Naive B cell (primary cell): ENCODE measurements around the gene ZNF777. TPM values are rescaled to one million over a fixed set of nuclear protein-coding genes. Genes with fewer than 3 reads are reported as not detected.
"Not testable (repeated sequence)": the region's sequence is repeated elsewhere in the genome, so short reads cannot be mapped to it uniquely, and the experiment has no call there.

Source experiments
- ATAC-seq, 2 donors: fragments of 150-1000 bp; cut with Tn5 transposase; 2 replicates each; pipeline ENCODE4 v1.10.0; 2021; ENCODE audit warnings: low read depth in 2 of 2, mild to moderate bottlenecking in 2 of 2, moderate library complexity in 2 of 2
- DNase-seq: peaks from one replicate; pipeline ENCODE4 v3.0.0; 2022
- H3K27ac Mint-ChIP-seq, 6 donors: one replicate each; pipeline ENCODE4 v1.8.0; 2020 to 2022; ENCODE audit warnings: mild to moderate bottlenecking in 6 of 6, mixed read lengths in 6 of 6, moderate library complexity in 5 of 6, inconsistent platforms in 2 of 6
- H3K27me3 Mint-ChIP-seq, 3 donors: one replicate each; pipeline ENCODE4 v1.8.0; 2021 to 2022; ENCODE audit warnings: mixed read lengths in 3 of 3, mild to moderate bottlenecking in 1 of 3
- H3K36me3 Mint-ChIP-seq, 2 donors: one replicate each; pipeline ENCODE4 v1.8.0; 2020 to 2022; ENCODE audit warnings: mixed read lengths in 2 of 2, inconsistent platforms in 1 of 2, mild to moderate bottlenecking in 1 of 2
- H3K4me1 Mint-ChIP-seq, 3 donors: one replicate each; pipeline ENCODE4 v1.8.0; 2020 to 2022; ENCODE audit warnings: mixed read lengths in 3 of 3, inconsistent platforms in 1 of 3, mild to moderate bottlenecking in 1 of 3, moderate library complexity in 1 of 3
- H3K4me3 Mint-ChIP-seq, 8 donors: one replicate each; pipeline ENCODE4 v1.8.0; 2020 to 2022; ENCODE audit warnings: mild to moderate bottlenecking in 8 of 8, mixed read lengths in 8 of 8, moderate library complexity in 8 of 8, inconsistent platforms in 2 of 8
- H3K9me3 Mint-ChIP-seq, 7 donors: one replicate each; pipeline ENCODE4 v1.8.0; 2020 to 2022; ENCODE audit warnings: mixed read lengths in 7 of 7, mild to moderate bottlenecking in 5 of 7, inconsistent platforms in 2 of 7, moderate library complexity in 1 of 7
- polyA plus RNA-seq, 6 donors: library from polyadenylated mRNA; unstranded; fragments of 300-500 nt; fragmentation: Illumina TruSeq; gene quantifications; one replicate each; pipeline ENCODE4 v1.2.3, GENCODE V29; 2021; ENCODE audit warnings: low read depth in 6 of 6

ZNF777 gene
- polyA plus RNA-seq, 6 donors from 2014 or later, result 0.28 to 2.4 (median 1.3) TPM

DNA sequence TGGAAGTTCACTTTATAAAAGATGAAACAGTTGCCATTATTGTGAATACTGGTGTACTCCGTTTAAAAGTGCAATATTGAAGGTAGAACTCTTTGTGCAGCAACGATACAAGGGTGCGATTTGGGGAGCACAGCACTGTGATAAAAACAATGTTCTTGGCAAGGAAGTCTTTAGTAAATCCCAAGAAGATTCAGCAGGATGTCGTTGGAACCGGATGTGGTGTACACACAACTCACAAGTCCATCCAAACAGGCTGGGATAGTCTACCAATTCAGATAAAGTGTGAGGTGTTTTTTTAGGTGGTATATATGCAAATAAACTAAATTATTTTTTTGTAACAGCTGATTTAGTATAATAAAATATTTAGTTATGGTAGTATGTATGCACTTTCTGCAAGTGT is 46.7 kb downstream of the ZNF777 start:
- H3K36me3 Mint-ChIP-seq, result no peaks in the 10 kb centered on the region
- no peak overlapping the region for H3K27ac Mint-ChIP-seq
- peaks cover 10 to 57% (median 35%) of the 10 kb centered on the region in 3 donors for H3K27me3 Mint-ChIP-seq
- peaks cover 4 to 7% (median 4%) of the 10 kb centered on the region in 3 donors for H3K4me1 Mint-ChIP-seq
- DNase-seq (no peak), ATAC-seq (no peak)
- peak overlapping the region in 1 of 8 donors; percentile 95 for H3K4me3 Mint-ChIP-seq
- peaks cover 3 to 7% (median 5%) of the 10 kb centered on the region in 7 donors for H3K9me3 Mint-ChIP-seq

DNA sequence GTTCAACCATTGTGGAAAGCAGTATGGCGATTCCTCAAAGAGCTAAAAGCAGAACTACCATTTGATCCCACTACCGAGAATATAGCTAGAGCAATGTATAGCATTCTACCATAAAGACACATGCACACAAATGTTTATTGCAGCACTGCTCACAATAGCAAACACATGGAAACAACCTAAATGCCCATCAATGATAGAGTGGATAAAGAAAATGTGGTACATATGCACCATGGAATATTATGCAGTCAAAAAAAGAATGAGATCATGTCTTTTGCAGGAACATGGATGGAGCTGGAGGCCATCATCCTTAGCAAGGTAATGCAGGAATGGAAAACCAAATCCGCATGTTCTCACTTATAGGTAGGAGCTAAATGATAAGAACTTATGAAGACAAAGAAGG is 47.8 kb downstream of the ZNF777 start:
- H3K4me1 Mint-ChIP-seq, ATAC-seq, H3K36me3 Mint-ChIP-seq, DNase-seq, H3K9me3 Mint-ChIP-seq, H3K27ac Mint-ChIP-seq, H3K4me3 Mint-ChIP-seq: not testable (repeated sequence)
- H3K27me3 Mint-ChIP-seq, result peaks cover 10 to 67% (median 35%) of the 10 kb centered on the region in 3 donors

DNA sequence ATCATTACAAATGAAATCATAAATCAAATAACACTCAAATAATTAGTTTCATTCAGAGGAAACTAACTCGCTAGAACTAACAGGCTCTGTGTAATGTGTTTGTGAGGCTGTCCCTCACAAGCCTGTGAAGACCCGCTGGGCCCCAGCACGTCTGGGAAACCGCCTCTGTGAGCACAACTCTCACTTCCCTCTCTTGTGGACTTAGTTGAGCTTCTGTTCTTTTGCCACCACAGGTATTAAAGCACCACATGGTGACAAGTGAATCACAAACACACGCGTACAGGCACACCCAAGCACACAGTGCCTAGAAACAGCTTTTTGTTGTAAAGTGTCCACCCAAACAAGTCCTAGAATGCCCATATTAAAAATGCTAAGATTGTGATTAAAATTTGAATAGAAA is 51.0 kb downstream of the ZNF777 start:
- Mint-ChIP-seq H3K4me1 (peaks cover 0 to 4% (median 0%) of the 10 kb centered on the region in 3 donors), H3K9me3 (peaks cover 0 to 7% (median 3%) of the 10 kb centered on the region in 7 donors), H3K27ac (peak overlapping the region in 1 of 6 donors; percentile 26), H3K36me3 (no peaks in the 10 kb centered on the region), H3K4me3 (no peak overlapping the region), H3K27me3 (peaks cover 5 to 56% (median 27%) of the 10 kb centered on the region in 3 donors)
- no peak for DNase-seq
- ATAC-seq, result peak; percentile 39 to 57

DNA sequence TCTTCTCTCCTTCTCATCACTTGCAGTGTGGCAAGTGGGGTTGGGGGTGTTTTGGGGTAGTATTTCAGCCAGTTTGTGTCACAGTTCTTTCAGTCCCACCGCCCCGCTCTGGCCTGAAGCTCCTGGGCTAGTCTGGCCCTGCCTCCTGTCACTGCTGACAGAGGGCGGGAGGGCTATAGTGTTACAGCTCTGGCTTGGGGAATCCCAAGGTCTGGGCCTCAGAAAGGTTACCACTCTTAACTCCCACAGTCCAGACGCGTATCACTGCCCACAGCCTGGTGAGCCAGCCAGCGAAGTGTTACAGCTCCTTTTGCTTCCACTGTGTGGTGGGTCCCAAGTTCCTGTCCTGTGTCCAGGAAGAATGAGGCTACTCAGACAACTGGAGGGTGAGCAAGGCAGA is 56.0 kb downstream of the ZNF777 start:
- ATAC-seq, result no peak
- no peaks in the 10 kb centered on the region for H3K4me1 Mint-ChIP-seq
- DNase-seq, result no peak
- H3K27me3 Mint-ChIP-seq, result peaks cover 0 to 33% (median 22%) of the 10 kb centered on the region in 3 donors
- H3K36me3 Mint-ChIP-seq, result no peaks in the 10 kb centered on the region
- H3K4me3 Mint-ChIP-seq, result no peak overlapping the region
- no peak overlapping the region for H3K27ac Mint-ChIP-seq
- H3K9me3 Mint-ChIP-seq, result no peaks in the 10 kb centered on the region

DNA sequence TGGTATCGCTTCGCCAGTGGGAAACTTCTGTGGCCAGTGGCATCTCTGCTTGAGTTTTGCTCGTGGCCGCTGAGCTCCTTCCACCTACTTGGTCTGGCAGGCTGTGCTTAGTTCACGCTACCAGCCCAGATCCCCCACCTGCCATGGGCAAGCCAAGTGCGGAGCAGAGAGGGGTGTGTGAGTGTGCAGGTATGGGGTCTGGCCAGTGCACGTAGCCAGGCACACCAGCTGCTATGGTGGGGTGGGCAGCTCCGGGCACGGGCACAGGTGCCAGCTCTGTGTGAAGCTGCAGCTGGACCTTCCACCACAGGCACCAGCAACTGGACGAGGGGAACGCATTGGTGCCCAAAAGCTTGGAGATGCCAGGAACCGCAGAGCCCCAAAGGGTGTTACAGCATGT is 56.5 kb downstream of the ZNF777 start:
- Mint-ChIP-seq H3K27me3 (peaks cover 0 to 34% (median 22%) of the 10 kb centered on the region in 3 donors), H3K36me3 (no peaks in the 10 kb centered on the region), H3K4me1 (no peaks in the 10 kb centered on the region), H3K4me3 (no peak overlapping the region), H3K27ac (peak overlapping the region in 2 of 6 donors; percentile 5 to 75), H3K9me3 (no peaks in the 10 kb centered on the region)
- no peak for ATAC-seq
- DNase-seq, result no peak

DNA sequence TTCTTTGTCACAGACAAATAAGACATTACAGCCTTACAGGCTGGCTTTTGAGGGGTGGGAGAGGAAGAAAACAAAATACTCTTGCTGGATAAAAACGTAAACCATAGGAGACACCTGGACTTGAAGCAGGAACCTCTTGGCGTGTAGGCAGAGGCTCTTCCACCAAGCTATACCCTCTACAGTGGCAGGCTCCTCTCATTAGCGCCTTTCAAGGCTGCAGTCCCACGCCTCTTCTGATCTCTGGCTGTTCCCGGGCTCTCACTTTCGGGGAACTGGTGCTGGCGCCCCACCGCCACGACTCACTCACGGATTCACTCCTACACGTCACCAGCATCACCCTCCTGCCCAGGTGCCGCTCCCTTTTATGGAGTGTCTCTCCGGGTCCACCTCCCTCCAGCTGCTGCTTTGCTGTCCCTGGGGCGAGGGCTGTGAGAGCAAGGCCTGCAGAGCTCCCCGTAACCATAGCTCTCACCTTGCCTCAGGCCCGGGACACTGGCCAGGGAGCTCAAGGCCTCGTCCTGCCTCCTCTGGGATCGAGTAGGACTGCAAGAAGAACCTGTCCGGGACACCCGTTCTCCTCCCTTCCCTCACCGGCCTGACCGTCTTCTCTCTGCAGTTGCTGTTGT is 62.6 kb downstream of the ZNF777 start:
- Mint-ChIP-seq H3K27ac (no peak overlapping the region), H3K27me3 (peaks cover 37 to 58% (median 51%) of the 10 kb centered on the region in 3 donors), H3K9me3 (peaks cover 5 to 17% (median 10%) of the 10 kb centered on the region in 7 donors), H3K4me1 (no peaks in the 10 kb centered on the region), H3K36me3 (peaks cover 4 to 9% of the 10 kb centered on the region in 2 donors), H3K4me3 (no peak overlapping the region)
- no peak for DNase-seq
- no peak for ATAC-seq

DNA sequence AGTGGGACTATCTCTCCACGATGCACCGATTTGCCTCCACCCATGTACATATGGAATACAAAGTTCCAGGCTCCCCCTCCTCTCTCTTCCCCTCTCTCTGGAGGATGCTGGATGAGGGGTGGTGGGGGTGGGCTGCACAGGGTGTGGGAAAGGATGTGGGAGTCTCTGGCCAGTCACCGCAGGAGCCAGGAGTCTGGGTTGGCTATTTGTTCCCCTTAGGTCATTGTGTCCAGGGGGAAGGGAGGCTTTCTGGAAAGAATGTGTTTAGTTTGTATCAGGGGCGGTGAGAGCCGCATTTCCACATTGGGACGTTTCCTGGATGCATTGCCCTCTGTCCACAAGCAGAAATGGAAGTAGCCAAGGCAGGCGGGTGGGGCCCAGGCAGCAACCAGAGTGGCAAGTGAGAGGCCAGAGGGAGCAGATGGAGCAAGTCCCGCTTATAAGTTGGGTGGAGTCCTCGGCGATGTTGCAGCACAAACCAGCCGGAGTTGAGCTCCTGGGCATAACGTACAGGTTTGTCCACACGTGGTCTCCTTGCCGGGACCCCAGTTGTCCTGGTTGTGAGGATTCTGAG is 63.3 kb downstream of the ZNF777 start:
- no peak for ATAC-seq
- peaks cover 40 to 53% (median 51%) of the 10 kb centered on the region in 3 donors for H3K27me3 Mint-ChIP-seq

DNA sequence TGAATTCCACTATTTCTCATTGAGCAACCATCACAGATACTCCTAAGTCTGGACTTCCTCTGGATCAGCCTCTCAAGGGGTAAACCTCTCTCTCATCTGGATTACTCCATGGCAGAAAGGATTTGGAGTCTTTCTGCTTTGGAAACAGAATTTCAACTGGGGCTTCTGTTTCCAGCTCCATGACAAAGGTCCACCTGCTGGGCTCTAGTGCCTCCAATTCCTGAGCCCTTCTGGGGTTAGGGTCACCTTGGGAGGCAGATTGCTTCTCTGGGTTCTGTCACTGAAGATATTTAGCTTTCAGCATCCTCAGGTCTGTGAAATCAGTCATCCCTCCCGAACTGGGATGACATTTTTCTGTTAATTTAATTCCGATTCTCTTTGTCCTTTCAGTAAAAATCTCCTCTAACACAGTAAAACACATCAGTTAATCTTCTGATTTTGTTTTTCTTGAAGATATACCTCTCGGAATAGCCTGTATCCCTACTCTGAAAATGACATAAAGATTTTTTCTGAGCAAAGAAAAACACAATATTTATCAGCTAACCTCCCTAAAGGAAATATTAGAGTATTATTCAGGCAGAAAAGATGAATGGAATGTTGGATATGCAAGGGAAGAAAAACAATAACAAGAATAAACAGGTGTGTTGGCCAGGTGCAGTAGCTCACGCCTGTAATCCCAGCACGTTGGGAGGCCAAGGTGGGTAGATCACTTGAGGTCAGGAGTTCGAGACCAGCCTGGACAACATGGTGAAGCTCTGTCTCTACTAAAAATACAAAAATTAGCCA is 72.1 kb downstream of the ZNF777 start:
- H3K36me3 Mint-ChIP-seq, result not testable (repeated sequence)

More for the DNA sequence above, 63.3 kb downstream of the ZNF777 start:
- Mint-ChIP-seq H3K27ac (no peak overlapping the region), H3K9me3 (peaks cover 5 to 17% (median 10%) of the 10 kb centered on the region in 7 donors), H3K4me1 (no peaks in the 10 kb centered on the region), H3K36me3 (peaks cover 4 to 9% of the 10 kb centered on the region in 2 donors), H3K4me3 (no peak overlapping the region)
- no peak for DNase-seq

DNA sequence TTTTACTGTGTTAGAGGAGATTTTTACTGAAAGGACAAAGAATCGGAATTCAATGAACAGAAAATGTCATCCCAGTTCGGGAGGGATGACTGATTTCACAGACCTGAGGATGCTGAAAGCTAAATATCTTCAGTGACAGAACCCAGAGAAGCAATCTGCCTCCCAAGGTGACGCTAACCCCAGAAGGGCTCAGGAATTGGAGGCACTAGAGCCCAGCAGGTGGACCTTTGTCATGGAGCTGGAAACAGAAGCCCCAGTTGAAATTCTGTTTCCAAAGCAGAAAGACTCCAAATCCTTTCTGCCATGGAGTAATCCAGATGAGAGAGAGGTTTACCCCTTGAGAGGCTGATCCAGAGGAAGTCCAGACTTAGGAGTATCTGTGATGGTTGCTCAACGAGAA is 74.3 kb downstream of the ZNF777 start:
- H3K27ac Mint-ChIP-seq, H3K36me3 Mint-ChIP-seq, DNase-seq, H3K4me3 Mint-ChIP-seq, ATAC-seq, H3K4me1 Mint-ChIP-seq: not testable (repeated sequence)
- Mint-ChIP-seq H3K9me3 (peaks cover 0 to 11% (median 5%) of the 10 kb centered on the region in 7 donors), H3K27me3 (peaks cover 13 to 32% (median 30%) of the 10 kb centered on the region in 3 donors)

More for the DNA sequence above, 72.1 kb downstream of the ZNF777 start:
- not testable (repeated sequence) for DNase-seq, H3K27ac Mint-ChIP-seq, H3K9me3 Mint-ChIP-seq, H3K4me3 Mint-ChIP-seq, H3K4me1 Mint-ChIP-seq, ATAC-seq
- peaks cover 15 to 24% (median 22%) of the 10 kb centered on the region in 3 donors for H3K27me3 Mint-ChIP-seq

DNA sequence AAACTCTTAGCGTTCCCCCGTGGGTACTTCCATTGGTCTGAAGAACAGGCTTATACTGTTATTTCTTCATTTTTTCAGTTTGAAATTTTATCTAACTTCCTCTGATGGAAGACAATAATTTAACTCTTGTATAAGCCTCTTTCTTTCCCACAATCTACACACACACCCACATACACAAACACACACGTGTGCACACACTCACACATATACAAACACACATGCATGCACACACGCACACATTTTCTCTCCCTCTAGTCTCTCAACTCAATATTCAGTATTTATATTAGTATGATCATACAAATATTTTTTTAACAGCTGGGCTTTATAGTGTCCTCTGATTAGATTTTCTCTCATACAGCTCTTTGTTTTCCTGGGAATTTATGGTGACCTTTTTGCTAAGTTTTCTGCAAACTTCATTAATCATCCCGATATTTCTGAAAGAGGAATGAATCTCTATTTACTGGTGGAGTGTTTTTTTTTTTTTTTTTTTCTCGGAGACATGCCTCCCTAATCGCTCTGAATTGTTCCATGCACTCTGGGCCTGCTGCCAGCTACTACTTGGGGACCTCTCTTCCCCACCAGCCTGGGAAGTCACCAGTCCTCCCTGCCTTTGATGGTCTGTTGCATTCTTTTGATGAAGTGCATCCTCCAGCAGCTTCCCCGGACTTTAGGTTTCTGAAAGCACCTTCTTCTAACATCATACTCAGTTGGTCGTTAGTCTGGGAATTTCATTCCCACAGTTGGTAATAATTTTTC is 75.5 kb downstream of the ZNF777 start:
- ATAC-seq, result no peak
- H3K36me3 Mint-ChIP-seq, result peaks cover 2 to 7% of the 10 kb centered on the region in 2 donors
- no peak overlapping the region for H3K27ac Mint-ChIP-seq
- peaks cover 11 to 32% (median 30%) of the 10 kb centered on the region in 3 donors for H3K27me3 Mint-ChIP-seq
- H3K4me1 Mint-ChIP-seq, result no peaks in the 10 kb centered on the region
- H3K4me3 Mint-ChIP-seq, result no peak overlapping the region
- no peak for DNase-seq
- peaks cover 2 to 18% (median 8%) of the 10 kb centered on the region in 7 donors for H3K9me3 Mint-ChIP-seq
